ENCODE measurements around the gene C12orf75. TPM values are rescaled to one million over a fixed set of nuclear protein-coding genes. Genes with fewer than 3 reads are reported as not detected.

Gene C12orf75
- total RNA-seq, 1 donor from 2014 or later = 310 TPM

- no peaks in the 10 kb centered on the region for H3K36me3 Mint-ChIP-seq (ENCODE audit: low read depth)
Measured at GRCh38 chr12:105316931-105317852, 13.3 kb upstream of the C12orf75 start.

GRCh38 chr12:105317942-105318621, 12.4 kb upstream of the C12orf75 start:
- H3K4me3 Mint-ChIP-seq (ENCODE audit: unreplicated experiment) = no peak overlapping the region
- no peak for TF ChIP-seq CTCF (IDR thresholded peaks at IDR 0.05)
- H3K36me3 Mint-ChIP-seq (ENCODE audit: low read depth) = no peaks in the 10 kb centered on the region
- H3K4me1 Mint-ChIP-seq (ENCODE audit: low read depth) = peaks cover 34% of the 10 kb centered on the region
- no peaks in the 10 kb centered on the region for H3K27me3 Mint-ChIP-seq (ENCODE audit: low read depth)
- peaks cover 3% of the 10 kb centered on the region for H3K9me3 Mint-ChIP-seq (ENCODE audit: low read depth)
- H3K27ac Mint-ChIP-seq (ENCODE audit: unreplicated experiment) = no peak overlapping the region
- no peak for DNase-seq (ENCODE audit: low spot score)

More at GRCh38 chr12:105316931-105317852, 13.3 kb upstream of the C12orf75 start:
- no peaks in the 10 kb centered on the region for H3K27me3 Mint-ChIP-seq (ENCODE audit: low read depth)
- H3K27ac Mint-ChIP-seq (ENCODE audit: unreplicated experiment) = peak overlapping the region; percentile 96
- DNase-seq (ENCODE audit: low spot score) = no peak
- peaks cover 36% of the 10 kb centered on the region for H3K4me1 Mint-ChIP-seq (ENCODE audit: low read depth)
- H3K9me3 Mint-ChIP-seq (ENCODE audit: low read depth) = peaks cover 3% of the 10 kb centered on the region
- H3K4me3 Mint-ChIP-seq (ENCODE audit: unreplicated experiment) = no peak overlapping the region
- TF ChIP-seq CTCF (IDR thresholded peaks at IDR 0.05) = no peak

- no peaks in the 10 kb centered on the region for H3K36me3 Mint-ChIP-seq (ENCODE audit: low read depth)
- no peak for DNase-seq (ENCODE audit: low spot score)
- H3K4me1 Mint-ChIP-seq (ENCODE audit: low read depth) = peaks cover 34% of the 10 kb centered on the region
- H3K4me3 Mint-ChIP-seq (ENCODE audit: unreplicated experiment) = no peak overlapping the region
- H3K27ac Mint-ChIP-seq (ENCODE audit: unreplicated experiment) = no peak overlapping the region
- no peaks in the 10 kb centered on the region for H3K27me3 Mint-ChIP-seq (ENCODE audit: low read depth)
- H3K9me3 Mint-ChIP-seq (ENCODE audit: low read depth) = peaks cover 3% of the 10 kb centered on the region
- TF ChIP-seq CTCF (IDR thresholded peaks at IDR 0.05) = no peak
Measured at GRCh38 chr12:105318651-105319483, 11.6 kb upstream of the C12orf75 start.

- no peak for DNase-seq (ENCODE audit: low spot score)
- Mint-ChIP-seq H3K4me1 (ENCODE audit: low read depth) (peaks cover 34% of the 10 kb centered on the region), H3K36me3 (ENCODE audit: low read depth) (no peaks in the 10 kb centered on the region), H3K27me3 (ENCODE audit: low read depth) (no peaks in the 10 kb centered on the region), H3K27ac (ENCODE audit: unreplicated experiment) (no peak overlapping the region), H3K9me3 (ENCODE audit: low read depth) (no peaks in the 10 kb centered on the region), H3K4me3 (ENCODE audit: unreplicated experiment) (no peak overlapping the region)
- no peak for TF ChIP-seq CTCF (IDR thresholded peaks at IDR 0.05)
Measured at GRCh38 chr12:105319691-105320209, 10.7 kb upstream of the C12orf75 start.
